Fibroblast of villous mesenchyme (primary cell): ENCODE results near the gene TSPAN3. TPM values are rescaled to one million over a fixed set of nuclear protein-coding genes. Genes with fewer than 3 reads are reported as not detected.

Source experiments
- DNase-seq: peaks from one replicate; pipeline ENCODE4 v3.0.0-alpha.2; 2010; ENCODE audit warnings: low read depth
- H3K4me3 ChIP-seq: 2 replicates; pipeline ENCODE4 v1.5.1; 2011; ENCODE audit warnings: low read depth, mild to moderate bottlenecking, low read length
- CTCF ChIP-seq: IDR thresholded peaks from 2 replicates; pipeline ENCODE4 v1.5.1; 2012; ENCODE audit warnings: low read depth, mild to moderate bottlenecking, low read length; ENCODE audit not compliant: insufficient read depth
- total RNA-seq: library from RNA; depleted of rRNA; stranded (reverse); fragments of >200 nt; gene quantifications from 2 replicates; pipeline ENCODE4 v1.2.3, GENCODE V29; 2012

TSPAN3 gene
- total RNA-seq, 1 donor = 203 TPM

- no peak for DNase-seq
- no peak for TF ChIP-seq CTCF
- no peak overlapping the region for H3K4me3 ChIP-seq
These were observed 56.5 kb downstream of the TSPAN3 start for GRCh38 chr15:77014132-77015081.

DNA sequence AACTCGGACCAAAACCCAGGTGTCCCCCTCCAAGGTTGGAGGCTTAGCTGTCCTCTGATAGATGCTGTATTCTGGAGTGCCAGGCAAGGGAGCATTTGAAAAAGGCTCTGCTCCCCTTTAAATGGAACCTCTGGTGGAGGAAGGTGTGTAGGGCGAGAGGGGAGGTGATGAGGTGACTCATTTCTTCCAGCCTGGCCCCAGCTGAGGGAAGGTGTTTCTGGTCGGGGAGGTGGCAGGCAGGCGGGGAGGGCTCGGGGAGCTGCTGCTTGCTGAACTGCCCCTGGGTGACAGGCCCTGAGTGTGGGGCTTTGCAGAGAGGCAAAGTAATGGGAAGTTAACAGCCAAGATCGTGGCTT, 57.2 kb downstream of the TSPAN3 start:
- no peak overlapping the region for H3K4me3 ChIP-seq
- no peak for TF ChIP-seq CTCF
- no peak for DNase-seq

DNA sequence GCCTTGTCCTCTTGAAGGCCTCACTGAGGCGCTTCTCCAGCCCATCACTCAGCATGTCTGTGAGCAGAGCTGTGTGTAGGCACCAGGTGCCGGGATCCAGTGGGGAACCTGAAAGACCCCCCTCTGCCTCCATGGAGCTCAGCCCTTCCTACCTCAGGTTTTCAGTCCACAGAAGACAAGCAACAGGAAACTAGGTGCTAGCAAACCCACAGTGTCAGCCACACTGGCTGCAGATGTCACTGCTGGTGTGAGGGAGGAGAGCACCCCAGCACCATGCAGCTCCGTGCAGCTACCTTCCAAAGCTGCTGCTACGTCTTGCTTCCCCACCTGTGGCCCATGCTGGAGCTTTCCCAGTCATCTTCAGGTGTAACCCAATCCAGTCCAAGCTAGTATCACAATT, 58.0 kb downstream of the TSPAN3 start:
- TF ChIP-seq CTCF = no peak
- no peak overlapping the region for H3K4me3 ChIP-seq
- DNase-seq = no peak

- TF ChIP-seq CTCF = no peak
- H3K4me3 ChIP-seq = no peak overlapping the region
- no peak for DNase-seq
These were observed 58.7 kb downstream of the TSPAN3 start for GRCh38 chr15:77012117-77012712.

GRCh38 chr15:77010857-77011256, 60.1 kb downstream of the TSPAN3 start:
- DNase-seq = no peak
- no peak overlapping the region for H3K4me3 ChIP-seq

DNA sequence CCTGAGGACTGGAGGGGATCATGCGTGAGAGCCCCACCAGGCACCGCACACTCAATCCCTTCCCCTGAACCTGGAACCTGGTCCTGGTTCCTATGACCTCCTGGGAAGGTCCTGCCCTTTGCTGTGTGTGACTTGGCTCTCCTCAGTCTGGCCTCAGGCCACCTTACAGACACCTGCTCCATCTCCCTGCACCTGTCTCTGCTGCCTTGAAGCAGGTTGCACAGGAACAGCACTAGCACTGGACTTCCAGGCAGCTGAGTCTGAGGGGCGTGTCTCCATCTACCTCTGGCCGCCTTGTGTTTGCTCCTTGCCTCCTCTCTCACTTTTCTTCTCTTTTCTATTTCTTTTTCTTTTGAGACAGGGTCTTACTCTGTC, 60.6 kb downstream of the TSPAN3 start:
- DNase-seq = no peak
- TF ChIP-seq CTCF = no peak
- no peak overlapping the region for H3K4me3 ChIP-seq

More at GRCh38 chr15:77010857-77011256, 60.1 kb downstream of the TSPAN3 start:
- TF ChIP-seq CTCF = no peak
